Measurements from ENCODE around the gene NEK6.

The NEK6 gene

DNA sequence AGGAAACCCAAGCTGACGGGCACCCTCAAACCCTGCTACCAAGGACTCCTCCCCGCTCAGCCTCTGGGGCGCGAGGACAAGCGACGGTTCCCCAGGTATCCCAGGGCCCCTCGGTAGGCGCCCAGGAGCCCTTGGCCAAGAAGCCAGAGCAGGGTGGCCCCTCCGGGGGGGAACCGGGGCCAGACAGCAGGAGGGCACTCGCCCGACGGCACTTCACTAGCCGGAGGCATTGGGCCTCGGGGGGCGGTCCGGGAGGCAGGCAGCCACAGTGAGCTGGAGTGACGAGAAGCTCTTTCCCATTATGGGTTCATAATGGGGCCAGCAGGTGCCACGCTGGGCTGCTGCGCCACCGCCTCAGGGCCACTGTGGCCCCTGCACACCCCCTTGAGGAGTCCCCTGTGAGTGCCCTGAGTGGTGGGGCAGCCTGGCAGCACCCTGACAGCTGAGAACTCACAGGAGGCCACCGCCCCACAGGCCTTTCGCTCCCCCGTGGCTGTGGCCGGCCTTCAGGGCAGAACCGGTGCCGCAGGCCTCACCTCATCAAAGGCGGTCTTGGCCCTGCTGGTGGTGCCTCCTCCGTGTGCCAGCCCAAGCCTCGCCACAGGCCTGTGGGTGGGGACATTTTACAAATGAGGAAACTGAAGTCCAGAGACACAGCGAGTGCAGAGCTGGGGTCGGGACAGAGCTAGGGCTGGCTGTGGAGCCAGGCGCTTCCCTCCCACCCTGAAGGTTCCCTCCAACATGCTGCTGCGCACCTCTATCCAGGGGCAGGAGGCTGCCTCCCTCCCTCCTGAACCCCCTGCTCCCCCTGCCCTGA lies 88.8 kb downstream of the NEK6 start:
- no peak for DNase-seq

DNA sequence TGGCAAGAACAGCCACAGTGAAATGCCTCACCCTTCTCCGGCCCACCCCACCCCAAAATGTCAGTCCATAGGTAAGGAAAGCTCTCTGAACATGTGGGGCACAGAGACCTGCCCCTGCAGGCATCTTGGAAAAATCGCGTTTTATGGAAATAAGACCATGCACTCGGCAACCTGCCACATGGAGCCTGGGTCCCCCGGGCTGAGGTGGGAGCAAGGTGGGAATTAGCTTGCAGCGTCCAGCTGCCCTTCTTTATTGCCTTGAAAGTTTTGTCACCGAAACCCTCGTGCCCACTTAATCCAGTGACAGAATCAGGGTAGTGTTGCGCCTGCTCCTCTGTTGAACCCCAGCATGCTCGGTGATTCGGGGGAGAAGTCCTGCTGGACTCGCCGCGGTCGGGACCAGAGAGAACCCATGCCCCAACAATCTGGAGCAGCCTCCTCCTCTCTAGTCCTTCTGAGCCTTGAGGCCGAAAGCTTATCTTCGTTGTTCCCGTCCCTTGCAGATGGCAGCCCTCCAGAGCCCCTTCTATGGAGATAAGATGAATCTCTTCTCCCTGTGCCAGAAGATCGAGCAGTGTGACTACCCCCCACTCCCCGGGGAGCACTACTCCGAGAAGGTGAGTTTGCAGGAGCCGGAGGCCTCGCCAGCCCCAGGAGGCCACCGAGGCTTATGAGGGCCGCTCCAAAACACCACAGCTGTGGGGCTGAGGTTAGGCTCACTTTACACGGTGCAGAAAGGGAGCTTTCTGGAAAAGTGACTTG lies 89.6 kb downstream of the NEK6 start:
- DNase-seq: no peak

DNA sequence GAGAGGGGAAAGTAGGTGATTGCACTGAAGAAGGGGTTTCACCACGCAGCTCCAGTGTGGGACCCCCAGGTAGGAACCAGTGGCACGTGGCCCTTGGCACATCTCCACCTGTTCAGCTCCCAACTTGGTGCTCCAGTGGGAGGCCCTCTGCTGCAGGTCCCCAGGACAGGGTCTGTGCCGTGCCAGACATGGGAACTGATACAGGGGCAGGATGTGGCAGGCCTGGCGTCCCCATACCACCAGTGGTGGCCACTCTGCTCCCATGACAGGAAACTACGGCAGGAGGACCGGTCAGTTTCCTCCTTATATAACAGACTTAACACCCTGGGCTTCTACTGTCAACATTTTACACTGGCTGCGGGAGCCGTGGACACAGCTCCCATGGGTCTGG lies 90.2 kb downstream of the NEK6 start:
- no peak for DNase-seq

DNA sequence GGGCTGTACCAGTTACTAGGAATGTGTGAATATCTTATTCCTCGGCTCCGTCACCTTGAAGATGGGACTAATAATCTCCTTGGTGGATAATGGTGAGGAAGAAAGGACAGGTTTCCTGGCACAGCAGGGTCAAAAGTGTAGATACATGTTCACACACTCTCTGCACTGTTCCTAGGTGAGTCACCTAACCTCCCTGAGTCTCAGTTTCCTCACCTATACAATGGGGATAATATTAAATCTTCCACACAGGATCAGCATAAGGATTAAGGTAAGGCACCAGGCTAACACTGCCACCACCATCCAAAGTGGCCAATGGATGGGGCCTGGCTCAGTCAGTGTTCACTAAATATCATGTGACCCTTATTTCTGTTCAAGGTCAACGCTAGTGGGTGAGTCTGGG lies 90.6 kb downstream of the NEK6 start:
- no peak for DNase-seq

DNA sequence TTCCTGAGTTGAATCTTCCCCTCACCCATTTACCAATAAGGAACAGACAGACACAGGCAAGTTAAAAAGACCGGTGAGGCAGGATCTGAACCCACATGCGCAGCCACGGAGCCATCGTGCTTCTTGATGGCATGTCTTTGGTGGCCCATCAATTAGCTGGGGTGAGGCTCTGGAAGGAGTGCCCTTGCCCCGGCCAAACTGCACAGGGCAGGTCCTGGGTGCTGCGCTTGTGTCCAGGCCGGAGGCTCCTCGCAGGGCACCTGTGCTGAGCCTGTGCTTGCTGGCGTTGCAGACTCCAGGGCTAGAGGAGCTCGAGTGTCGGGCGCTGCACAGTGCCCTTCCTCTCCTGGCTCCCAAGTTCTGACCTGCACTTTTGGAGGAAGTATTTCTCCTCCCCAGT lies 91.1 kb downstream of the NEK6 start:
- no peak for DNase-seq

DNA sequence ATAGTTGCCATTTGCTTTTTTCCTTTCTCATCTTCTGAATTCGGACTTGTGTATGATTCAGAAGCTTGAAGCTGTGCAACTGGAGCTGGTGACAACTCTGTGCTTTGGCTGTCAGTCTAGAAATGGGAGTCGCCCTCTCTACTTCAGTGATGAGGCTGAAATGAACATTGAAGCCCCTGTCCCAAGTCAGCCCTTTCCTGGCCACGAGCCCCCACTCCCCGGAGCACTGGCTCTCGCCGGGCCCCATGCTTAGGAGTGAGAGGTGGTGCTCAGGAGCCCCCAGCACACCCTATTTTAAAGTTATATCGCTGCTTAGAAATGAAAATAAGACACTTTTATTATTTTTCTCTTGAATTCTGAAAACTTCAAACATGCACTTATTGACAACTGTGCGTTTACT lies 91.5 kb downstream of the NEK6 start:
- DNase-seq: no peak

DNA sequence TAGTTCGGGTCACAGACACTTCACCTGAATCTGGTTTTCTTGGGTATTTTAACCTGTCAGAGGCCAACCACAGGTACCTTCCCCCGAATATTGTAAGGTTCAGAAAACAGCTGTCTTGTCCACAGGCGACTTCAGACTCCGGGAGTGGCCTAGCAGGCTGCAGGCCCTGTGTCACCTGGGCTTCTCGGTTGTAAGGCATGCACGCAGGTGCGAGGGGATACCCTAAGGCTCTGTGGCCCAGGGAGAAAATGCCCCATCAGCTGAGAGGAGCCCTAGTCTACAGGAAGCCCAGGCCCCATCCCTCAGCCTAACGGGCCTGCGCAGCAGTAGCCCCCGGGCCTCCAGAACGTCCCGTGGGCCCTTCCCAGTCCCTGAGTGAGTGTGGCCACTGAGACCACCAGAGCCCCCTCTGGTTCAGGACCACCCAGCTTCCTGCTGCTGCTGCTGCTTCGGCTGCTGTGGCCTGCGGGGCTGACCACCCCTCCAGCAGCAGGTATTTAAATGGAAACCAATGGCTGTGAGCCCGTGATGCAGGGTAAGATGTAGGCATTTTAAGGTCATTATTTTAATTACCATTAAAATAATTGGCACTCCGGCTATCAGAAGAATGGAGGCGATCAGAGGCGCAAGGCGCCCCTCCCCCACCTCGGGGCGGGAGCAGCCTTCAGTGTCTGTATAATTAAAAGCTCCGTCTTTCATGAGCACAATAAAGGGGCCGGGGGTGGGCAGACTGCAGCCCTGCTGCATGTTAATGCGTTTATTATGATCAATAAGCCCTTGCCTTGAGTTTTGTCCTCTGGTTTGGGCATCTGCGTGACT lies 92.1 kb downstream of the NEK6 start:
- DNase-seq: no peak

DNA sequence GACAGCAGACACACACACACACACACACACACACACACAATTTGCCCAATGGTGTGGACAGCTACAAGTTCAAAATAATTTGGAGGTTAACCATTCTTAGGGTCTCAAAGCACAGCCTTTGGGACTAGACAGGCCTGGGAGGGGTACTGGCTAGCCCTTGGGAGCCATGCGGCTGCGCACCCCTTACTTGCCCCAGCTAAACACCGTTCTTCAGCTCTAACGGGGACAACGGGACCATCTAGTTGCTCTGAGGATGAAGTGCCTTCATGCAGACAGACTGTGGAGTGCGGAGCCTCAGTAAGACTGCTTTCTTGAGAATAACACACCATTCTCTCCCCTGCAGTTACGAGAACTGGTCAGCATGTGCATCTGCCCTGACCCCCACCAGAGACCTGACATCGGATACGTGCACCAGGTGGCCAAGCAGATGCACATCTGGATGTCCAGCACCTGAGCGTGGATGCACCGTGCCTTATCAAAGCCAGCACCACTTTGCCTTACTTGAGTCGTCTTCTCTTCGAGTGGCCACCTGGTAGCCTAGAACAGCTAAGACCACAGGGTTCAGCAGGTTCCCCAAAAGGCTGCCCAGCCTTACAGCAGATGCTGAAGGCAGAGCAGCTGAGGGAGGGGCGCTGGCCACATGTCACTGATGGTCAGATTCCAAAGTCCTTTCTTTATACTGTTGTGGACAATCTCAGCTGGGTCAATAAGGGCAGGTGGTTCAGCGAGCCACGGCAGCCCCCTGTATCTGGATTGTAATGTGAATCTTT lies 92.9 kb downstream of the NEK6 start:
- no peak for DNase-seq

DNA sequence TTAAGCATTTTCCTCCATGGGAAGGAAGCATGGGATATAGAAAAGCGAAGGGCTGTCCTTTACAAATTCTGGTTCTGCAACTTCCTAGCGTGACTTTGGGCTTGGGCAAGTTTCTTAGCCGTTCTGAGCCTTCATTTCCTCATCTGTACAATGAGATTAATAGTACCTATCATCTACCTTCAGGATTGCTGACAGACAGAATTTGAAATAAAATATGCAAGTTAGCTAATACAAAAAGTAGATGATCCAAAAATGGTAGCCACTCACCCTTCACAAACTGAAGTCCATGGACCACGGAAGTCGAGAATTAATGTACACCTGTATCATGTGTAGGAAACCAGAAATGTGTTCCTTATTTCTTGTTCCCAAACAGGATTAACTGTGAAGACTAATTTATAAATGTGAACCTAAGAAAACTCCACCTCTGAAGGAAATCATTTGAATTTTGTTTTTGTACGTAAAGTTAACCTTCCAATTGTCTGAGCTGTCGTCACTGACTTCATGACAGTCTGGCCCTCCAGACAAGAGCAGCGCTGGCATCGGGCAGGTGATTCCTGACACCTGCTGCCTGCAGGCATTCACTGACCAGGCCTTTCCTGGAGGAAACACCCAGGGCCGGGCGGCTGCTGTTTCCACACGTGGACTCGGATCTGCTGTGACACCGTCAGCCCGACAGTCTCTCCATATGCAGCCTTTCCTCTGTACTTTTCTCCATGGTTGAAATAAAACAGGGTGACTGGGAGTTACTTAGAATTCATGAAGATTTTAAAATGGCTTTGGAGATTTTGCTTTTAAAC lies 94.1 kb downstream of the NEK6 start:
- no peak for DNase-seq

DNA sequence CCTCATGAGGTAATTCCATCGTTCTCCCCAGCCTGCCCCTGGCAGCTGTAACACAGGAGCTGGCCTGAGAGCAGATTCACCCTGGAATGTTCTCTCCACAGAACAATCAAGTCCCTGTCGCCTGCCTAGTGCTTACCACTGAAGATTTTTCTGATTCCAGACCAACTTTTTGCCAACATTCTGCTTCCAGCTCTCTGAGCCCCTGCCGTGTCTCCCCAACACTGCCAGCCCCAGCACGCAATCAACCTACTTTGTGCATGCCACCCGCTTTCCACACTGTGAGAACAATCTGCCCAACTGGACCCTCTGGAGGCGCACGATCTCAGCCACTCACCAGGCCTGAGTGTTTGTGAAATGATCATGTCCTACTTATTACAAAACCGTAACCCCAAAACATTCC lies 94.9 kb downstream of the NEK6 start:
- DNase-seq: no peak

DNA sequence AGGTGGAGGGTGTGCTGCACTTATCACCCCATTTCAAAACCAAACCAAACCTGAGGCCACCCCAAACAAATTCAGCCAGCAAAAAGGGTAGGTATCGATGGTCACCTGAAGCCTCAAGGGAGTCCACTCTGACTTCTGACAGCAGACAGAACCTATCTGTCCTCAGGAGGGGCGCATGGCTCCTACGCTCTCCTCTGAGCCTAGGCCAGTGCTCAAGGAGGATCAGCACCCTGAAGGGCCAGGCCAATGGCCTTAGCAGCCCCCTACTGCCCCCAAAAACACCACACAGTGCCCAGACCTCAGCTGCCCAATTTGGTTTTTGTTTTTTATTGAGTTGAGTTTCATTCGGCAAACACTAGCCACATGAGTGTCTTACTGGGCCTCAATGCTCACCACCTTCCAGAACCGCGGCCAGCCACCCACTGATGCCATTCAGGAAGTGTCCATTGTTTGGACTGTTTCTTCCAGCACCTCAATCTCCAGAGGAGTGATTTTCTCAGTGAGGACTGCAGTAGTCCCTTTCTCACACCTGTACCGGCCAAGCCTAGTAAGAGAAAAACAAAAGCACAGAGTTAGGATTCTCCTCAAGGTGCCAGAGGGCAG lies 95.5 kb downstream of the NEK6 start:
- DNase-seq: no peak

DNA sequence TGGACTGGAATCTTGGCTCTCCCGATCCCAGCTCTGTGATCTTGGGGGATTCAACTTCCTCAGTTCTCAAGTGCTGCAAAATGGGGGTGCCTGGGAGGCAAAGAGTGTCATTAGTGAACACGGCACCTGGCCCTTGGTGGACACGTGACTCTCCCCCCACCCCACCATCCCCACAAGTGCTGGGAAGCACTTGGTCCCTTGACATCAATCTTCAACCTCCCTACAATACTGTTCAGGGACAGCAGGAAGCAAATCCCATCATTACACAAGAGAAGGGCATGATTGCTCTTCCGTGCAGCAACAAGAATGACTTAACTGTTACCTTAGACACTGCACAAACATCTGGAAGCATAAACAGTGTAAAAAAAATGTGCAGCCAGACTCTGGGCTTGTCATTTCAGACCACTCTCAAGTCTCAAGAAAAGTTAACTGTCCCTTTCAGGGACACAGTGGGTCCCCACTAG lies 96.1 kb downstream of the NEK6 start:
- DNase-seq: no peak

DNA sequence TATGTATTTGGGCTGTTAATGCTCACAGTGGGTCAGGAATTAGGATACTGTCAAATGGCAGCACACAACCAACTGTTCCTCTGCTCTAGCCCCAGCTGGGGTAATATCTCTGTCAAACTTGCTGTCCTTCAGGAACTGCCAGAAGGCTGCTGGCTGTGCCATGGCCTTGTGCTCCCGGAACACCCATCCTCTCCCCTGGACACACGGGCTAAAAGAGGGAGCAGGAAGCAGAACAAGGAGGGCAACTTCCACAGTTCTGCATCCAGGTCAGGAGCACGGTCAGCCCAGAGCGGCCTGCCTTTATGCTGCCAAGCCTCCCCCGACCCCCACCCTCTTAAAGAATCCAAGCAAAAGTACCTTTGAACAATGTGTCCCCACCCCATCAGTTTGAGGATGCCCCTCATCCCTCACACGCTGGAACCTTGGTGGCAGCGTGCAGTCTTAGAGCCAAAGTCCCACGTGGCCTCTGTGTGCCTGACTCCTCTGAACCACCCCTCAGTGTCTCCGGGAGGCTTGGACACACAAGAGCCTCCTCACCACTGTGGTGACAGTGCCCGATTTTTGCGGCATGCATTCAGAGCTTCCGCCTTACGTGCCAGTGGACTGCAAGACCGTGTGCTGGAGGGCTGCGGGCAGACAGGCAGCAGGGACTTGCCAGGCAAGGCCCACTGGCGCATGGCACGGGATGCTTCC lies 96.7 kb downstream of the NEK6 start:
- DNase-seq: no peak

DNA sequence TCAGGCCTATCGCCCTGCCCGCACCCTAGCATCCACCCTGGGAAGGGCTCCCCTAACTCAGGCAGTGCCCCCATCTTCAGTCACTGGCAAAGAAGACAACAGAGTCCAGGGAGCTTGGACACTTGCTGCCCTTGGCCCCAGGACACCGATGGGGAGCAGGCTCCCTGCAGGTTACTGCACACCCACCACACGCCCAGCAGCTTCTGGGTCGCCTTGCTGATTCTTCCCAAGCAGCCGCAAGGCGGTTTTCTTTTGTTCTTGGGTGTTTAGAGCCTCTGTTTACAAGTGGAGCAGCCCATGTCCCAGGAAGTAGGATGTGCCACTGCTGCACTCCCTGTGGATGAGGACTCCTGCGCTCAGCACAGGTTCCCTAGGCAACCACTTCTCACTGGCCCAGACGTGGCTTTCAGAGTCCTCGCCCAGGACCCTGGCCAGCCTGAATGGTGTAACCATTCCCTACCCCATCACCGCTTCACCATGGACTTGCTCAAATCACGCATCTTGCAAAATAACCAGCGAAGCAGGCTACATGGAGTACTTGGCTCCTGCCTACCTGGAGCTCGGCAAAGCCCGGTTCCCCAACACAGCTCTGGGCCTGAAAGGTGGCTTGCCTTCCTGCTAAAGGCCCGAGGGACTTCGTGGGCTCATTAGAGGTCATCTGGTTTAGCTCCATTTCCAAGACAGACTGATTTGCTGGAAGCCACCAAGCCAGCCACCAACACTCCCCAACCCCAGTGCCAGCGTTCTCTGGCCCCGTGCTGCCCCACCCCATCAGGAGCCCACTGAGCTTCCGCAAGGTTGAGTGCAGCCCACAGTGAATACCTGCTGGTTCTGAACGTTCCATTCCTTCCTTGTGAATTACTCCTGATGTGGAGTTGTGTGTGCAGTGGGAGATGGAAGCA lies 97.5 kb downstream of the NEK6 start:
- no peak for DNase-seq

DNA sequence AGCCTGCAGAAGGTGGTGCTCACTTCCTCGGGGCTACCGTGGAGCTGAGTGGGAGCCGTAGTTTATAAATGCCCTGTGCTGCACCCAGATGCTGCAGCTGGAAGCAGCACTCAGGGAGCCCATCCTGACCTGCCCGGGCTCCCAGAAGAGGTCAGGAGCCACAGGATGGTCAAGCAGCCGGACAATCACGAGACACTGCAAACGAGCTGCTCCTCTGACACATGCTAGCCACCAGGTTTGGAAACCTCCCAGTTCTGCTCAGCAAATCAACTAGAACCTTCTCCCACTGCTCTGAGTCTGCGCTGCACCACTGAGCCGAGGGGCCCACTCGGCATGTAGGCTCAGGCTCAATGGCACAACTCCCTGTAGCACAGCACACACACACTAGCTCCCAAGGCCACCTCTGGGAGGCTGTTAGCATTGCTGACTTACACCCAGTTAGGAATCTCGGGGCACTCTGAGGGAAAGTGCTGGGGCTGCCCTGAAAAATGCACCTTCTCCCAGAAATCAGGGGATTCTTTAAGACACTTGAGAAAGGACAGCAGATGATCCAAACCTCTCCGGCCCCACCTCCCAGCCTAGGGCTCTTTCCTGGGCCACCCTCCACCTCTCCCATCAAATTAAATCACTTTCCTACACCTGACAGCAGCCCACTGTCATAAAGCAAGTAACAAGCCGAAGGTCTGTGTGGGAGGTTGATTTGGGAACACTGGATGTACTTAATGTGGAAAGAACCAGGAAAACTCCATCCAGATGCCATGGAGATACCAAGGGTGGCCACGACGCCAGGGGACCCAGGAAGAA lies 98.4 kb downstream of the NEK6 start:
- DNase-seq: no peak

DNA sequence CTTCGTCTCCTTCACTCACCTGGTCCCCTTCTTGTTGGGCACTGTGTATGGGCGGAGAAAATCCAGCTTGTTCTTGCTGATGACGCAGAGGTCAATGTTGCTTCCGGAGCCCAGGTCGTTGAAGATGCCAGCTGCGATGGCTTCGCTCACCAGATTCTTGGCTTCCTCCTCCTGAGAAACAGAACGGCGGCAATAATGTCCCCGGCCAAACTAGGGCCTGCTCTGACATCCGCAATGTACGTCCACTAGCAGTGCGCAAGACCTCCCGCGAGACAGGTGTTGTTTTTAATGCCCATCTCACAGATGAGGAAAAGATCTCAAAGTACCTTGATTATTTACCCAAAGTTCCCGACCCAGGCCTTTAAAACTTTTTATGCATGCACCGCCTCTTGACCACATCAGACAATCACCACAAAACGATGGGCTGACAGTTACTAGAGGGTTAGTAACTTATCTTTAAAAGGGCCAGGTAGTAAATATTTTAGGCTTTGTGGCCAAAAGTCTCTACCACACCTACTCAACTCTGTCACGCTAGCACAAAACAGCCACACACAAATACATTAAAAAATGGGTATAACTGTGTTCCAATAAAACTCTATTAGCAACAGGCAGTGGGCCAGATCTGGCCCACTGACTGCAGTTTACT lies 99.1 kb downstream of the NEK6 start:
- no peak for DNase-seq

DNA sequence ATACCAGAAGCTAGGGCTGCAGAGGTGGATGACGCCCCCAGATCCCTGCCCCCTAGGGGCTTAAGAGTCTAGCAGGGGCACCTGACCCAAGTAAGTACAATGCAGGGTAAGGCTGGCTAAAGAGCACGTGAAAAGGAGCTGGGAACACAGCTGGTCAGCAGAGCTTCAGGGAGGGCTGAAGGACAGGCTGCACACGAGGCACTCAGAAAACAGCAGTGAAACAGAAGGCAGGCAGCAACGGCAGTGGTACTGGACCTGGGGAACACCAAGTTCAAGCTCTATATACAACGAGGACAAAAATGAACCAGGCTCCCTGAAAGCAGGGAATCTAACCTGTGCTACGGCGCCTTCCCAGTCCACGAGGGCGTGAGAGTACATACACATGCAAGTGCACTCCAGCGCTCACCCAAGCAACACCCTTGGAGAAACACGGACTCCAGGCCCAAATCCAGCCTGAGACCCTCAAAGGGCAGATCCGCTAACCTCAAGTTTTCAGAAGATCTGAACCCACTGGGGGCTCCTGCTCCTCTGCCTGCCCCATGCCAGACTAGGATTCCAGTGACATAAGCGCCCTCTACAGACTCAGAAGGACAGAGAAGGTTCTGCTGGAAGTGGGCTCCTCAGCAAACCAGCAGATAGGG lies 100.1 kb downstream of the NEK6 start:
- no peak for DNase-seq

DNA sequence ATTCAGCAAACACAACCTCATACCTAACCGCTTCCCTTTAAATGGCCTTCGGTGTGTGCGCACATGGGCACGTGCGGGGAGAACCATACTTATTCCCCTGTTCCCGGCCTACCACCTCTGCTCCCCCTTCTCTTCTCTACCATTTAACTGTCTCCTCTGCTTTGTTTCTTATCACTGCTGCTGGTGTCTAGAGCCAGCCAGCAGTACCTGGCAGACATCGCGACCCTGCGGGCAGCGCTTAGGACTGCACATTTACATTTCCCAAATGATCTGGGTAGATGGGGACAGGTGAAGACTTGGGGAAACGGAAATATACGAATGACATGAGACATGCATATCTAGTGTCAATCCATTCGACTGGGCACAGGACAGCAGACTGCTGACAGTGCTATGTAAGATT lies 100.9 kb downstream of the NEK6 start:
- no peak for DNase-seq
